K562 (cell line): Measurements from ENCODE around the gene NGDN. TPM values are rescaled to one million over a fixed set of nuclear protein-coding genes. Genes with fewer than 3 reads are reported as not detected.
A peak's percentile ranks its signal among the peaks of the same experiment; 100 is the strongest.

ENCODE experiments used
- ARID1B ChIP-seq: fragments of 450-650 bp; IDR thresholded peaks from 2 replicates; pipeline ENCODE4 v1.6.1; 2016; ENCODE audit warnings: antibody characterized with exemption, mild to moderate bottlenecking, inconsistent platforms
- ARNT ChIP-seq, 2 experiments: fragments of 450-650 bp; IDR thresholded peaks; 2 replicates each; pipeline ENCODE4 v1.6.1; 2016; ENCODE audit warnings: mild to moderate bottlenecking in 1 of 2
- ASH1L ChIP-seq: fragments of 450-650 bp; IDR thresholded peaks from 2 replicates; pipeline ENCODE4 v1.6.1; 2018; ENCODE audit warnings: borderline replicate concordance, mild to moderate bottlenecking, low read depth; ENCODE audit not compliant: partially characterized antibody
- BCOR ChIP-seq: fragments of 450-650 bp; IDR thresholded peaks from 2 replicates; pipeline ENCODE4 v1.6.1; 2016
- DACH1 ChIP-seq: fragments of 450-650 bp; IDR thresholded peaks from 2 replicates; pipeline ENCODE4 v1.6.1; 2018; ENCODE audit not compliant: partially characterized antibody
- EP300 ChIP-seq: IDR thresholded peaks from 2 replicates; pipeline ENCODE4 v1.6.1; 2012; ENCODE audit warnings: low read length, improper control_type of control experiment
- ERF ChIP-seq: fragments of 450-650 bp; formaldehyde crosslinking; IDR thresholded peaks from 2 replicates; pipeline ENCODE4 v1.4.0; 2020; ENCODE audit warnings: mild to moderate bottlenecking, mixed read lengths
- FOXA1 ChIP-seq: fragments of 450-650 bp; IDR thresholded peaks from 2 replicates; pipeline ENCODE4 v1.6.1; 2016; ENCODE audit warnings: mild to moderate bottlenecking, borderline replicate concordance
- FOXK1 ChIP-seq: sonication (generic); formaldehyde crosslinking; IDR thresholded peaks from 2 replicates; pipeline ENCODE4 v1.8.0; 2022; ENCODE audit warnings: missing genetic modification reagents, mild to moderate bottlenecking, borderline replicate concordance
- FOXK2 ChIP-seq, 2 experiments: fragments of 450-650 bp; IDR thresholded peaks in 1 of 2; conservative IDR thresholded peaks in 1 of 2; 2 replicates each; pipeline ENCODE4 v1.6.1; 2016; ENCODE audit warnings: low read depth in 2 of 2, mild to moderate bottlenecking in 1 of 2
- HDAC8 ChIP-seq: fragments of 450-650 bp; IDR thresholded peaks from 2 replicates; pipeline ENCODE4 v1.6.1; 2016; ENCODE audit warnings: mild to moderate bottlenecking, missing genetic modification characterization, moderate library complexity, missing compliant biosample characterization
- KDM1A ChIP-seq, 2 experiments: fragments of 450-650 bp; IDR thresholded peaks; 2 replicates each; pipeline ENCODE4 v1.6.1; 2016; ENCODE audit warnings: mild to moderate bottlenecking in 2 of 2
- LEF1 ChIP-seq: fragments of 450-650 bp; IDR thresholded peaks from 2 replicates; pipeline ENCODE4 v1.6.1; 2016; ENCODE audit warnings: mild to moderate bottlenecking
- MTA3 ChIP-seq: fragments of 450-650 bp; formaldehyde crosslinking; IDR thresholded peaks from 2 replicates; pipeline ENCODE4 v1.6.1; 2017; ENCODE audit warnings: mild to moderate bottlenecking, borderline replicate concordance
- NCOA1 ChIP-seq: fragments of 450-650 bp; IDR thresholded peaks from 2 replicates; pipeline ENCODE4 v1.6.1; 2016; ENCODE audit warnings: low read depth
- NCOR1 ChIP-seq: fragments of 450-650 bp; IDR thresholded peaks from 2 replicates; pipeline ENCODE4 v1.6.1; 2016; ENCODE audit warnings: mild to moderate bottlenecking, moderate library complexity
- NFIC ChIP-seq: fragments of 450-650 bp; IDR thresholded peaks from 2 replicates; pipeline ENCODE4 v1.6.1; 2017; ENCODE audit warnings: mild to moderate bottlenecking, inconsistent platforms
- POLR2AphosphoS5 ChIP-seq: IDR thresholded peaks from 2 replicates; pipeline ENCODE4 v1.6.1; 2011; ENCODE audit warnings: mild to moderate bottlenecking, low read depth, low read length, moderate library complexity; ENCODE audit not compliant: control insufficient read depth, insufficient read depth
- RHOXF2B ChIP-seq: fragments of 250-450 bp; sonication (Bioruptor Pico); conservative IDR thresholded peaks from 2 replicates; pipeline ENCODE4 v1.5.1; 2021
- SRSF1 ChIP-seq: fragments of 200-400 bp; formaldehyde crosslinking; IDR thresholded peaks from 2 replicates; pipeline ENCODE4 v1.6.1; 2017; ENCODE audit warnings: mild to moderate bottlenecking, low read depth, low read length, moderate library complexity
- TCF3 ChIP-seq: sonication (generic); formaldehyde crosslinking; IDR thresholded peaks from 2 replicates; pipeline ENCODE4 v1.4.0; 2020; ENCODE audit warnings: mild to moderate bottlenecking, missing genetic modification reagents
- USF1 ChIP-seq: sonication (generic); formaldehyde crosslinking; IDR thresholded peaks from 2 replicates; pipeline ENCODE4 v1.9.0; 2022; ENCODE audit warnings: mild to moderate bottlenecking, missing genetic modification reagents
- VEZF1 ChIP-seq: fragments of 200-800 bp; sonication (Bioruptor generic); IDR thresholded peaks from 2 replicates; pipeline ENCODE4 v1.6.1; 2017; ENCODE audit warnings: missing genetic modification characterization, missing compliant biosample characterization
- ZBTB33 ChIP-seq: sonication (generic); formaldehyde crosslinking; IDR thresholded peaks from 2 replicates; pipeline ENCODE4 v1.8.1; 2023; ENCODE audit warnings: mild to moderate bottlenecking, missing genetic modification reagents
- ZBTB9 ChIP-seq: fragments of 450-650 bp; formaldehyde crosslinking; IDR thresholded peaks from 2 replicates; pipeline ENCODE4 v1.4.0; 2020; ENCODE audit warnings: mild to moderate bottlenecking, moderate library complexity
- ZNF589 ChIP-seq: fragments of 200-800 bp; sonication (Bioruptor generic); IDR thresholded peaks from 2 replicates; pipeline ENCODE4 v1.6.1; 2016; ENCODE audit warnings: low read depth, missing genetic modification characterization, missing compliant biosample characterization
- ZNF778 ChIP-seq: fragments of 450-650 bp; formaldehyde crosslinking; IDR thresholded peaks from 2 replicates; pipeline ENCODE4 v1.4.0; 2020; ENCODE audit warnings: mild to moderate bottlenecking, moderate library complexity
- polyA plus RNA-seq, 8 experiments: library from polyadenylated mRNA; depleted of rRNA in 4 of 8; stranded (reverse) in 5 of 8; unstranded in 3 of 8; fragments of >200 nt; fragmentation: Nextera tagmentation in 2 of 8; fragmentation: Illumina TruSeq in 1 of 8; extraction: Ambion mirVana in 2 of 8; extraction: Trizol in 1 of 8; gene quantifications; 2 replicates each; pipeline versions ENCODE4 v1.2.1 to v1.2.3, GENCODE V29; 2011 to 2014; ENCODE audit warnings: inconsistent platforms in 1 of 8, missing spikeins in 1 of 8
- total RNA-seq, 7 experiments: library from RNA; depleted of rRNA in 6 of 7; stranded (reverse); fragments of >200 nt in 6 of 7; fragmentation: Illumina TruSeq in 2 of 7; extraction: Trizol in 2 of 7; gene quantifications; 2 replicates each; pipeline versions ENCODE4 v1.2.1 to v1.2.3, GENCODE V29; 2011 to 2021; ENCODE audit warnings: low replicate concordance in 1 of 7

Gene NGDN
- total and polyA plus RNA-seq, 9 of the 15 experiments (the other 6 are each of a cell fraction or from before 2014, with no cell fraction given), result 42.9 to 195 (median 74.9) TPM

- TF ChIP-seq VEZF1 (0 out of 2 replicates have a peak, but pooled peaks have one; percentile 14), MTA3 (no peak), FOXK2 (conservative IDR thresholded peaks at IDR 0.05 in 1 of 2, IDR thresholded peaks at IDR 0.05 in 1 of 2; ENCODE audit: low read depth in 2 of 2) (peak; percentile 74 to 78), ERF (no peak), DACH1 (peak; percentile 73), POLR2AphosphoS5 (peak; percentile 70), TCF3 (CRISPR knock-in tag) (peak; percentile 90), LEF1 (peak; percentile 84), ZNF589 (0 out of 2 replicates have a peak, but pooled peaks have one; percentile 26), BCOR (no peak), FOXK1 (CRISPR knock-in tag) (no peak), FOXA1 (no peak), NCOR1 (peak; percentile 81), NFIC (peak; percentile 53), USF1 (CRISPR knock-in tag) (no peak), KDM1A (IDR thresholded peaks at IDR 0.05) (peak; percentile 45 to 77; a peak in 3 of 4 replicates), ARID1B (peak; percentile 95), RHOXF2B (CRISPR knock-in tag) (no peak), ARNT (IDR thresholded peaks at IDR 0.05) (0 out of 4 replicates have a peak, but pooled peaks of 1 of the 2 experiments have one; percentile 66), EP300 (peak; percentile 82), ZBTB33 (CRISPR knock-in tag) (no peak), ZNF778 (CRISPR knock-in tag) (no peak), SRSF1 (no peak), ZBTB9 (no peak), ASH1L (no peak), NCOA1 (peak; percentile 50; the same call in 1 of the 2 replicates), HDAC8 (no peak)
Measured at GRCh38 chr14:23454445-23454856, 15.1 kb upstream of the NGDN start (continued).
